Activated CD8-positive, alpha-beta memory T cell treated with anti-CD3 and anti-CD28 coated beads, Interleukin-2, amount 50 U/mL, for 1 hour (primary cell): Measurements from ENCODE around the gene LYPD4.

Experiments
- DNase-seq: peaks from one replicate; pipeline ENCODE4 v3.0.0-alpha.2; 2020; ENCODE audit errors: extremely low read depth

The LYPD4 gene

GRCh38 chr19:41872775-41873647 is 28.5 kb upstream of the LYPD4 start:
- no peak for DNase-seq

- no peak for DNase-seq
These were observed 27.9 kb upstream of the LYPD4 start for GRCh38 chr19:41872384-41872774.

GRCh38 chr19:41871573-41872383 is 27.3 kb upstream of the LYPD4 start:
- DNase-seq, result no peak

- no peak for DNase-seq
These were observed 26.0 kb upstream of the LYPD4 start for GRCh38 chr19:41870401-41870873.

- DNase-seq, result no peak
These were observed 25.0 kb upstream of the LYPD4 start for GRCh38 chr19:41869374-41869955.

- no peak for DNase-seq
These were observed 24.5 kb upstream of the LYPD4 start for GRCh38 chr19:41868989-41869300.

GRCh38 chr19:41868120-41868988 is 23.9 kb upstream of the LYPD4 start:
- no peak for DNase-seq

DNA sequence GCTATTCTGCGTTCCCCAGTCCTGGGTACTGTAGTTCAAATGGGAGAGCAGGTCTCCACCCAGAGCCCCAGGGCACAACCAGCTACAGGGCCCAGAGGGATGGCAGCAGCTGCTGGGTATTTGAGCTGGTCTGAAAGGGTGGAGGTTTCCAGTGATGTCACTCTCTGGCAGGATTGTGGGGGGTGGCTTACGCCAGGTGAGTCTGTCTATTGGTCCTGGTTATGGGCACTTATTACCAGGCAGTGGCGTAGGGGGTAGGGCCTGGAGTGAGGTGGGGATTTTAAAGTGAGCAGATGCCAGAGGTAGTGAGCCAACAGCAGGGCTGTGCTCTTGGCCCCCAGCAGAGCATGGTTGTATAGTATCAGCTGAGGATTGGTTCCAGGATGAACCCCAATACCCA is 21.8 kb upstream of the LYPD4 start:
- DNase-seq, result no peak

GRCh38 chr19:41864374-41864773 is 19.9 kb upstream of the LYPD4 start:
- no peak for DNase-seq

GRCh38 chr19:41863209-41863931 is 18.9 kb upstream of the LYPD4 start:
- DNase-seq, result no peak

DNA sequence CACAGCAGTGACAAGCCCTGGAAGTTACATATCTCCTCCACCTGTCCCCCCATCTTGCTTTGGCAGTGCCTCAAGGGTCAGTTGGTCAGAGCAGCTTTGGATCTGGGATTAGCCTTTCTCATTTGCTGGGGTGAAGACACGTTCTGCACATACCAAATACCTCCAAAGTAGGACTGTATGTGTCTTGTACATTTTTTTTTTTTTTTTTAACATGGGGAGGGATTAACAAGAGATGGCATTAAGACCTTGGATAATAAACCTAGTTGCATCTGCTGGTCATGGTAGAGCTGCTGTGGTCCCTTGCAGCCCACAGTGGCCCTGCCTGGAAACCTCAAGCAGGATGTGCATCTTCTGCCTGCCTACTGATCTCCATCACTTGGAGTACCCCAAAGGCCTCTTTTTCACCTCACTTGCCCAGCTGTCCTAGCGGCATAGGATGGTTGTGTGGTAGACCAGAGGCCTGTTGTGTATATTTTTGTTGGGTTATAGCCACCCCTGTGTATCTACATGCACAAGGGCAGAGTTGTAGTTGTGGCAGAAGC is 18.0 kb upstream of the LYPD4 start:
- no peak for DNase-seq

- DNase-seq, result no peak
These were observed 17.4 kb upstream of the LYPD4 start for GRCh38 chr19:41861846-41862245.

- DNase-seq, result no peak
These were observed 16.8 kb upstream of the LYPD4 start for GRCh38 chr19:41861116-41861768.

GRCh38 chr19:41860419-41861115 is 16.1 kb upstream of the LYPD4 start:
- DNase-seq, result no peak

GRCh38 chr19:41859618-41860418 is 15.3 kb upstream of the LYPD4 start, which contains the start of gene RPS19:
RPS19 (plus strand) TSS chr19:41860255; CDS start chr19:41860775, 520 bp downstream.
- peak; percentile 90 for DNase-seq

GRCh38 chr19:41859213-41859617 is 14.7 kb upstream of the LYPD4 start:
- DNase-seq, result no peak

DNA sequence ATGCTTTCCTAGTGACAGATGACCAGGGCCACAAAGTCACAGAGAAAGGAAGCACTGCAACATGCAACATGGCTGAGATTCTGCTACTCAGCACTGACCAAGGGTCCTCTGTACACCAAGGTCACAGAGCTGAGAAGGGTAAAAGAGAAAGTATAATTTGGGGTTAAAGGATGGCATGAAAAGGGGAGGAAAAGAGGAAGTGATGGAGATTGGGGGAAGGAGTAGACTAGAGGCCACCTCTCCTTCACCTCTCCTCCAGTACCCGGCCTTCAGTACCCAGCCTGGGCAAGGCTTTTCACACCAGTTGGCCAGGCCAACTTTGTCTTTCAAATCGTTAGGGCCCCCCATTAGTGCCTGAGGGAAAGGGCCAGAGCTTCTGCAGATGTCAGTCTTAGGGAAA is 9.3 kb upstream of the LYPD4 start:
- no peak for DNase-seq

GRCh38 chr19:41853344-41853743 is 8.9 kb upstream of the LYPD4 start:
- no peak for DNase-seq

DNA sequence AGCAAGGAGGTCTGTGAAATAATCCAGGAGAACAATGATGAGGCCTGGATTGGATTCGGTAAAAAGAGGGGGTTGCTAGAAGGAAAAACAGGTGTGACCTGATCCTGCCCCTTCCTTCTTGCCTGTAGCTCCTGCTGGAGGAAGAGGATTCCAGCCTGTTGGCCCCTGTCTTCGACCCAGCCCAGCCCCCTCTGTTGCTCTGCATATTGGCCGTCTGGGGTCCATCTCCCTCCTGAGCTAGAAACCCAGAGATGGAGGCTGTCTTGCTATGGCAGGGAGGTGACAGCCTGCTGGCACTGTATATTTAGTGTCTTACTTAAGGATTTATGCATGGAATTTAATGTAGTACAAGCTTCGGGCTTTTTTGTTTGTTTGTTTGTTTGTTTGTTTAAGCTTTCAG is 7.0 kb upstream of the LYPD4 start:
- DNase-seq, result no peak
